H1 (cell line): ENCODE results near the gene FOXP4. TPM values are rescaled to one million over a fixed set of nuclear protein-coding genes. Genes with fewer than 3 reads are reported as not detected.

Experiments
- CTCF ChIA-PET: fragments of 300-600 bp; sonication (Branson Sonifier 250); formaldehyde crosslinking; loops from one replicate; lab custom pipeline; 2021; ENCODE audit not compliant: partially characterized antibody; lab: Charles Lee
- POLR2A ChIA-PET: fragments of 300-600 bp; sonication (Branson Sonifier 250); formaldehyde crosslinking; loops from one replicate; lab custom pipeline; 2021; ENCODE audit warnings: inconsistent platforms; ENCODE audit not compliant: partially characterized antibody; lab: Charles Lee
- DNase-seq, 2 experiments: peaks; one replicate each; pipeline versions ENCODE4 v3.0.0 to v3.0.0-alpha.2; 2010 to 2022; ENCODE audit warnings: low spot score in 2 of 2, low read depth in 1 of 2, mixed read lengths in 1 of 2
- FAIRE-seq: peaks from 2 replicates; lab custom pipeline; 2011; peaks lifted over from hg19 to GRCh38; lab: Jason Lieb, UNC
- H2AFZ ChIP-seq: 2 replicates; pipeline ENCODE4 v1.8.1; 2012; ENCODE audit warnings: low read length, inconsistent platforms
- H2AK5ac ChIP-seq: 2 replicates; pipeline ENCODE4 v1.6.1; 2013; ENCODE audit warnings: low read depth, low read length
- H2BK120ac ChIP-seq: replicated peaks from 2 replicates; pipeline ENCODE3; 2013; ENCODE audit warnings: low read depth, low read length, inconsistent platforms
- H2BK12ac ChIP-seq: 2 replicates; pipeline ENCODE4 v1.6.1; 2013; ENCODE audit warnings: low read depth, low read length
- H2BK15ac ChIP-seq: 2 replicates; pipeline ENCODE4 v1.6.1; 2013; ENCODE audit warnings: low read length
- H2BK20ac ChIP-seq: 2 replicates; pipeline ENCODE4 v1.6.1; 2013; ENCODE audit warnings: low read length
- H2BK5ac ChIP-seq: 2 replicates; pipeline ENCODE4 v1.6.1; 2013; ENCODE audit warnings: low read depth, low read length
- H3K14ac ChIP-seq: 2 replicates; pipeline ENCODE4 v1.6.1; 2013; ENCODE audit warnings: inconsistent platforms; ENCODE audit not compliant: insufficient read length
- H3K18ac ChIP-seq: 2 replicates; pipeline ENCODE4 v1.6.1; 2013; ENCODE audit warnings: low read length; ENCODE audit errors: extremely low read depth
- H3K23ac ChIP-seq: 2 replicates; pipeline ENCODE4 v1.6.1; 2013; ENCODE audit warnings: inconsistent platforms; ENCODE audit not compliant: insufficient read length
- H3K23me2 ChIP-seq: 2 replicates; pipeline ENCODE4 v1.6.1; 2013; ENCODE audit warnings: low read depth, low read length
- H3K27ac ChIP-seq: 2 replicates; pipeline ENCODE4 v1.6.1; 2011; ENCODE audit warnings: low read depth, low read length, inconsistent platforms
- H3K27me3 ChIP-seq, 4 experiments: replicated peaks in 1 of 4; 1 replicate in 1 of 4; 2 replicates in 3 of 4; pipeline versions ENCODE4 v1.6.1 to v1.8.1; 2011 to 2013; ENCODE audit warnings: low read length in 3 of 4, mild to moderate bottlenecking in 3 of 4, inconsistent platforms in 2 of 4, mixed read lengths in 2 of 4, moderate library complexity in 1 of 4; ENCODE audit not compliant: control insufficient read depth in 3 of 4, insufficient read depth in 3 of 4; ENCODE audit errors: extremely low read depth in 1 of 4
- H3K36me3 ChIP-seq, 4 experiments: 2 replicates each; pipeline versions ENCODE4 v1.6.1 to v1.8.1; 2011 to 2013; ENCODE audit warnings: mild to moderate bottlenecking in 4 of 4, low read length in 3 of 4, moderate library complexity in 2 of 4, control low read depth in 1 of 4, inconsistent platforms in 1 of 4; ENCODE audit not compliant: insufficient read depth in 4 of 4, control insufficient read depth in 2 of 4
- H3K4ac ChIP-seq: replicated peaks from 2 replicates; pipeline ENCODE3; 2013; ENCODE audit warnings: low read length, low read depth, mixed read lengths, inconsistent platforms; ENCODE audit not compliant: insufficient read length
- H3K4me1 ChIP-seq, 4 experiments: replicated peaks in 1 of 4; 1 replicate in 1 of 4; 2 replicates in 3 of 4; pipeline versions ENCODE4 v1.6.1 to v1.8.1; 2011 to 2013; ENCODE audit warnings: low read length in 3 of 4, inconsistent platforms in 2 of 4, mixed read lengths in 1 of 4; ENCODE audit not compliant: insufficient read depth in 4 of 4, control insufficient read depth in 3 of 4
- H3K4me2 ChIP-seq, 2 experiments: 2 replicates each; pipeline versions ENCODE4 v1.6.1 to v1.8.1; 2011 to 2013; ENCODE audit warnings: low read depth in 2 of 2, low read length in 2 of 2, control low read depth in 1 of 2, inconsistent platforms in 1 of 2, mild to moderate bottlenecking in 1 of 2; ENCODE audit not compliant: insufficient read depth in 1 of 2
- H3K4me3 ChIP-seq, 4 experiments: fragments of 200-600, 300-600 bp in 1 of 4; sonication (generic), shearing (Covaris generic), sonication (Bioruptor Twin) in 1 of 4; 2 replicates each; pipeline versions ENCODE4 v1.5.1 to v1.8.1; 2011 to 2016; ENCODE audit warnings: low read length in 4 of 4, low read depth in 3 of 4, control low read depth in 2 of 4, inconsistent platforms in 2 of 4, mild to moderate bottlenecking in 2 of 4, mixed read lengths in 1 of 4, moderate library complexity in 1 of 4; ENCODE audit not compliant: insufficient read depth in 2 of 4; ENCODE audit errors: extremely low read depth in 1 of 4
- H3K56ac ChIP-seq: replicated peaks from 2 replicates; pipeline ENCODE3; 2013; ENCODE audit warnings: low read depth, mild to moderate bottlenecking, mixed read lengths, low read length, inconsistent platforms; ENCODE audit not compliant: insufficient read length
- H3K79me1 ChIP-seq: 2 replicates; pipeline ENCODE4 v1.6.1; 2013; ENCODE audit warnings: low read depth, low read length, control low read depth
- H3K79me2 ChIP-seq, 2 experiments: 2 replicates each; pipeline versions ENCODE4 v1.6.1 to v1.8.1; 2012 to 2013; ENCODE audit warnings: low read length in 2 of 2, mild to moderate bottlenecking in 2 of 2, inconsistent platforms in 1 of 2; ENCODE audit not compliant: insufficient read depth in 2 of 2, control insufficient read depth in 1 of 2
- H3K9ac ChIP-seq, 4 experiments: replicated peaks in 1 of 4; 1 replicate in 1 of 4; 2 replicates in 3 of 4; pipeline versions ENCODE4 v1.6.1 to v1.8.1; 2011 to 2013; ENCODE audit warnings: low read depth in 3 of 4, low read length in 3 of 4, control low read depth in 2 of 4, mild to moderate bottlenecking in 2 of 4, moderate library complexity in 2 of 4, inconsistent platforms in 1 of 4; ENCODE audit errors: extremely low read depth in 1 of 4
- H3K9me3 ChIP-seq, 2 experiments: 2 replicates each; pipeline versions ENCODE4 v1.6.1 to v1.8.1; 2012 to 2013; ENCODE audit warnings: mild to moderate bottlenecking in 2 of 2, moderate library complexity in 2 of 2, control low read depth in 1 of 2, inconsistent platforms in 1 of 2, low read depth in 1 of 2, low read length in 1 of 2, mixed read lengths in 1 of 2; ENCODE audit not compliant: insufficient read depth in 2 of 2
- H4K20me1 ChIP-seq, 2 experiments: replicated peaks in 1 of 2; 2 replicates each; pipeline versions ENCODE3 to v1.8.1; 2011 to 2013; ENCODE audit warnings: inconsistent platforms in 2 of 2, low read length in 2 of 2, mild to moderate bottlenecking in 1 of 2; ENCODE audit not compliant: insufficient read depth in 2 of 2, control insufficient read depth in 1 of 2
- H4K5ac ChIP-seq: 2 replicates; pipeline ENCODE4 v1.6.1; 2013; ENCODE audit warnings: low read length, low read depth, mixed read lengths, inconsistent platforms; ENCODE audit not compliant: insufficient read length
- H4K8ac ChIP-seq: 2 replicates; pipeline ENCODE4 v1.8.0; 2013; ENCODE audit warnings: mild to moderate bottlenecking, moderate library complexity, low read length, inconsistent platforms; ENCODE audit not compliant: insufficient read depth; ENCODE audit errors: extremely low read depth
- H4K91ac ChIP-seq: replicated peaks from 2 replicates; pipeline ENCODE3; 2013; ENCODE audit warnings: low read length, mixed read lengths, inconsistent platforms; ENCODE audit not compliant: insufficient read length
- YY1 ChIP-seq: IDR thresholded peaks from 2 replicates; pipeline ENCODE4 v1.6.1; 2011; ENCODE audit warnings: low read depth, mild to moderate bottlenecking, low read length
- WGBS, 2 experiments: shearing (Covaris generic) in 1 of 2; methylation state at CpG; one replicate each; pipeline versions ENCODE4 v1.1.6 to v1.1.7; 2013 to 2015; ENCODE audit warnings: low lambda C conversion rate in 2 of 2, mixed read lengths in 2 of 2, inconsistent platforms in 1 of 2, low coverage in 1 of 2, missing lambda C conversion rate in 1 of 2; ENCODE audit not compliant: insufficient replicate concordance in 2 of 2, insufficient coverage in 1 of 2, insufficient read length in 1 of 2; ENCODE audit errors: extremely low coverage in 1 of 2, missing lambda C conversion rate in 1 of 2; 5-methylcytosine and 5-hydroxymethylcytosine counted together
- polyA plus RNA-seq, 7 experiments: library from polyadenylated mRNA; depleted of rRNA in 3 of 7; stranded (reverse) in 5 of 7; unstranded in 2 of 7; fragments of >200 nt in 5 of 7; fragments of 200-250 nt in 2 of 7; gene quantifications; 1 replicate in 5 of 7; 2 replicates in 1 of 7; 4 replicates in 1 of 7; pipeline versions ENCODE4 v1.2.1 to v1.2.3, GENCODE V29; 2011 to 2013; ENCODE audit warnings: missing spikeins in 2 of 7, mixed read lengths in 2 of 7
- total RNA-seq: library from RNA; stranded (reverse); fragmentation: NEBNext Ultra II Directional; extraction: Animal tissue kit (Norgen Biotek cat#: 25700); gene quantifications from 2 replicates; pipeline ENCODE4 v1.2.1, GENCODE V29; 2021

Gene FOXP4
- total and polyA plus RNA-seq, 2 of the 8 experiments (the other 6 are each of a cell fraction or from before 2014, with no cell fraction given), result 4.8 to 13.3 TPM

DNA sequence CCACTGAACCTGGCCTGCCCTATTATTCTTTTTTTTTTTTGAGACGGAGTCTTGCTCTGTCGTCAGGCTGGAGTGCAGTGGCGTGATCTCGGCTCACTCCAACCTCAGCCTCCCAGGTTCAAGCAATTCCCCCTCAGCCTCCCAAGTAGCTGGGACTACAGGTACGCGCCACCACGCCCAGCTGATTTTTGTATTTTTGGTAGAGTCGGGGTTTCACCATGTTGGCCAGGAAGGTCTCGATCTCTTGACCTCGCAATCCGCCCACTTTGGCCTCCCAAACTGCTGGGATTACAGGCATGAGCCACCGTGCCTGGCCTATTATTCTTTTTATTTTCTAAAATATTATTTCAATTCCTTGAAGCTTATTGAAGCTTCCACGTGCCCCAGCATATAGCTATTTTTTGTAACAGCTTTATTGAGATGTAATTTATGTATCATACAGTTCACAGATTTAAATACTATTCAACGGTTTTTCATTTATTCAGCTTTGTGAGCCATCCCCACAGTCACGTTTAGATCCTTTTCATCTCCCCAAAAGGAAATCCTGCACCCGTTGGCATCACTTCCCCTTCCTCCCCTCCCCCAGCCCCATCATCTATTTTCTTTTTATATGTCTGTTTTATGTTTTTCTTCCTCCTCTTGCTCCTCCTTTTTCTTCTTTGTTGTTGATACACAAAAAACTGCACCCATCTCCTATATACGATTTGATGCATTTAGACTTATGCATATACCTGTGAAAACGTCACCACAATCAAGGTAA is 78.6 kb downstream of the FOXP4 start:
- H4K5ac ChIP-seq, result no peak overlapping the region
- H2AFZ ChIP-seq, result no peak overlapping the region
- DNase-seq, result no peak
- H3K4me2 ChIP-seq, result no peak overlapping the region
- H4K8ac ChIP-seq, result no peak overlapping the region
- WGBS, 2 experiments, result 86% methylated on average over 17 of the region's 18 CpGs; no CpG with 5 or more reads in 1 of the 2 experiments
- no peak overlapping the region for H2BK5ac ChIP-seq
- H3K23me2 ChIP-seq, result no peaks in the 10 kb centered on the region
- no peak overlapping the region for H3K4me3 ChIP-seq
- H3K56ac ChIP-seq, result no peak overlapping the region
- H3K79me2 ChIP-seq, result no peaks in the 10 kb centered on the region
- H3K18ac ChIP-seq, result no peak overlapping the region
- no peak for TF ChIP-seq YY1
- TF ChIP-seq, all 59 proteins: peak for 0
- CTCF ChIA-PET, result interaction anchor here (0.9 to 1.5 kb wide), 8 partner anchors 9 to 64 kb away, joined by 3 to 9 read pairs (median 4); no protein-coding TSS in a partner anchor
- Histone ChIP-seq H2AK5ac (no peak overlapping the region), H3K9ac (no peak overlapping the region), H4K20me1 (no peaks in the 10 kb centered on the region), H2BK120ac (no peak overlapping the region), H3K36me3 (no peaks in the 10 kb centered on the region), H3K4ac (no peak overlapping the region), H3K23ac (no peak overlapping the region), H2BK20ac (no peak overlapping the region), H3K14ac (no peak overlapping the region), H2BK12ac (no peak overlapping the region), H3K4me1 (no peaks in the 10 kb centered on the region; a peak in 2 of 7 replicates), H2BK15ac (no peak overlapping the region), H3K9me3 (peaks cover 0 to 3% of the 10 kb centered on the region in 2 experiments; a peak in 2 of 4 replicates), H3K27me3 (no peaks in the 10 kb centered on the region), H3K79me1 (no peaks in the 10 kb centered on the region), H4K91ac (no peak overlapping the region), H3K27ac (no peak overlapping the region)
- FAIRE-seq, result no peak
- POLR2A ChIA-PET, result no interaction called here
